Activated B cell treated with CpG ODN at 0.5 μM for 24 hours (primary cell): ENCODE measurements around the gene GANAB. TPM values are rescaled to one million over a fixed set of nuclear protein-coding genes. Genes with fewer than 3 reads are reported as not detected.
"Not testable (repeated sequence)": the region's sequence is repeated elsewhere in the genome, so short reads cannot be mapped to it uniquely, and the experiment has no call there.

Experiments used
- ATAC-seq: fragments of 200-7000 bp; cut with Tn5 transposase; one replicate; pipeline ENCODE4 v1.10.0; 2021; ENCODE audit warnings: low read depth, mild to moderate bottlenecking, moderate library complexity
- CTCF ChIA-PET: fragments of 350-600 bp; sonication (Branson Sonifier 250); formaldehyde crosslinking; loops from one replicate; lab custom pipeline; 2021; ENCODE audit warnings: antibody characterized with exemption; lab: Charles Lee
- POLR2A ChIA-PET: fragments of 350-600 bp; sonication (Branson Sonifier 250); formaldehyde crosslinking; loops from one replicate; lab custom pipeline; 2021; ENCODE audit warnings: antibody characterized with exemption; lab: Charles Lee
- DNase-seq: peaks from one replicate; pipeline ENCODE4 v3.0.0; 2022
- H3K27ac Mint-ChIP-seq: one replicate; pipeline ENCODE4 v1.8.0; 2020; ENCODE audit warnings: mixed read lengths
- H3K27me3 Mint-ChIP-seq: one replicate; pipeline ENCODE4 v1.8.0; 2021; ENCODE audit warnings: mixed read lengths
- H3K36me3 Mint-ChIP-seq: one replicate; pipeline ENCODE4 v1.8.0; 2021; ENCODE audit warnings: low read depth, mixed read lengths
- H3K4me1 Mint-ChIP-seq: one replicate; pipeline ENCODE4 v1.8.0; 2021; ENCODE audit warnings: mixed read lengths
- H3K4me3 Mint-ChIP-seq: one replicate; pipeline ENCODE4 v1.8.0; 2020; ENCODE audit warnings: mild to moderate bottlenecking, mixed read lengths
- H3K9me3 Mint-ChIP-seq: one replicate; pipeline ENCODE4 v1.8.0; 2020; ENCODE audit warnings: mixed read lengths
- intact Hi-C: fragments of 100-400 bp; cut with micrococcal nuclease; formaldehyde crosslinking; loops from one replicate; pipeline ENCODE4 v1.15.1; 2024
- total RNA-seq: library from RNA; stranded (reverse); gene quantifications from 2 replicates; pipeline ENCODE4 v1.2.3, GENCODE V29; 2022
- TF ChIP-seq, protein P1 (sequence below): fragments of 200-600 bp; IDR thresholded peaks from one replicate; pipeline ENCODE4 v1.8.0; 2022; ENCODE audit warnings: antibody characterized with exemption, mild to moderate bottlenecking

Gene GANAB
- total RNA-seq, 1 donor from 2014 or later, result 187 TPM

- DNase-seq, result no peak
- no peak for ATAC-seq
Observed at GRCh38 chr11:62652161-62653006, 6.0 kb upstream of the GANAB start.

DNA sequence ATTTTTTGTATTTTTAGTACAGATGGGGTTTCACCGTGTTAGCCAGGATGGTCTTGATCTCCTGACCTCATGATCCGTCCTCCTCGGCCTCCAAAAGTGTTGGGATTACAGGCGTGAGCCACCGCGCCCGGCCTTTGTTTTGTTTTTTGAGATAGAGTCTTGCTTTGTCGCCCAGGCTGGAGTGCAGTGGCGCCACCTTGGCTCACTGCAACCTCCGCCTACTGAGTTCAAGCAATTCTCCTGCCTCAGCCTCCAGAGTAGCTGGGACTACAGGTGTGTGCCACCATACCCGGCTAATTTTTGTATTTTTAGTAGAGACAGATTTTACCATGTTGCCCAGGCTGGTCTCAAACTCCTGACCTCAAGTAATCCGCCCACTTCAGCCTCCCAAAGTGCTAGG, 3.9 kb upstream of the GANAB start:
- POLR2A ChIA-PET, result interaction anchor here (0.5 to 8.6 kb wide), 4 partner anchors 19 to 76 kb away, joined by 3 to 400 read pairs (median 14); partner anchors contain the start of genes C11orf98, CSKMT, LBHD1 and MTA2
- H3K4me3 Mint-ChIP-seq, H3K27me3 Mint-ChIP-seq, H3K27ac Mint-ChIP-seq, H3K9me3 Mint-ChIP-seq, CTCF ChIA-PET, ATAC-seq, intact Hi-C loops, DNase-seq: not testable (repeated sequence)
- Mint-ChIP-seq H3K4me1 (peaks cover 41% of the 10 kb centered on the region), H3K36me3 (peaks cover 29% of the 10 kb centered on the region)

More at GRCh38 chr11:62652161-62653006, 6.0 kb upstream of the GANAB start:
- H3K27me3 Mint-ChIP-seq, result no peaks in the 10 kb centered on the region
- ChIA-PET POLR2A (interaction anchor here (0.6 to 8.6 kb wide), 36 partner anchors 8 to 229 kb away, joined by 3 to 400 read pairs (median 7); partner anchors contain the start of genes B3GAT3, BSCL2, C11orf98 and CSKMT), CTCF (interaction anchor here (0.6 to 1.4 kb wide), 3 partner anchors 12 to 116 kb away, joined by 3 to 7 read pairs (median 4); partner anchors contain the start of genes C11orf98, CSKMT and TUT1)
- peaks cover 28% of the 10 kb centered on the region for H3K4me1 Mint-ChIP-seq
- peak overlapping the region; percentile 90 for H3K4me3 Mint-ChIP-seq
- TF ChIP-seq, protein P1, sequence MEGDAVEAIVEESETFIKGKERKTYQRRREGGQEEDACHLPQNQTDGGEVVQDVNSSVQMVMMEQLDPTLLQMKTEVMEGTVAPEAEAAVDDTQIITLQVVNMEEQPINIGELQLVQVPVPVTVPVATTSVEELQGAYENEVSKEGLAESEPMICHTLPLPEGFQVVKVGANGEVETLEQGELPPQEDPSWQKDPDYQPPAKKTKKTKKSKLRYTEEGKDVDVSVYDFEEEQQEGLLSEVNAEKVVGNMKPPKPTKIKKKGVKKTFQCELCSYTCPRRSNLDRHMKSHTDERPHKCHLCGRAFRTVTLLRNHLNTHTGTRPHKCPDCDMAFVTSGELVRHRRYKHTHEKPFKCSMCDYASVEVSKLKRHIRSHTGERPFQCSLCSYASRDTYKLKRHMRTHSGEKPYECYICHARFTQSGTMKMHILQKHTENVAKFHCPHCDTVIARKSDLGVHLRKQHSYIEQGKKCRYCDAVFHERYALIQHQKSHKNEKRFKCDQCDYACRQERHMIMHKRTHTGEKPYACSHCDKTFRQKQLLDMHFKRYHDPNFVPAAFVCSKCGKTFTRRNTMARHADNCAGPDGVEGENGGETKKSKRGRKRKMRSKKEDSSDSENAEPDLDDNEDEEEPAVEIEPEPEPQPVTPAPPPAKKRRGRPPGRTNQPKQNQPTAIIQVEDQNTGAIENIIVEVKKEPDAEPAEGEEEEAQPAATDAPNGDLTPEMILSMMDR, result no peak
- intact Hi-C loops, result loop anchor here (1.0 to 2.0 kb wide), 7 partner anchors 13 to 74 kb away; partner anchors contain the start of genes C11orf98, CSKMT, EML3 and HNRNPUL2
- H3K27ac Mint-ChIP-seq, result peak overlapping the region; percentile 90
- no peaks in the 10 kb centered on the region for H3K9me3 Mint-ChIP-seq
- H3K36me3 Mint-ChIP-seq, result peaks cover 25% of the 10 kb centered on the region

DNA sequence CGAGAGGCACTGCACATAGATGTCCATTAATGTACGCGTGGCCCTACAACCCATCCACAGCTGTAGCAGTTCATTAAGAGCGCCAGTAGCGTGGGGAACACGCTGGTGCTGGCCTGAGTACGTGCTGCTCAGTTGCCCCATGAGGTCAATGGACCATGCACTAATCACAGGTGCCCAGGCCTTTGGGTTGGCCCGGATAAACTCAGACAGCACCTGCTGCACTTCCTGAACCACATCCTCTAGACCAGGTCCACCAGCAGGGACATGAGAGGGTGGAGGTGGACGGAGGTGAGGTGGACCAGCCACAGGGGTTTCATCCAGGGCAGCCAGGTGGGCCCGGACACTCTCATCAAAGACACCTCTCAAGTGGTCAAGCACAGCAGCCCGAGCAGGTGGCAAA, 3.1 kb upstream of the GANAB start:
- Mint-ChIP-seq H3K27me3 (no peaks in the 10 kb centered on the region), H3K36me3 (peaks cover 30% of the 10 kb centered on the region), H3K27ac (no peak overlapping the region), H3K4me3 (no peak overlapping the region), H3K9me3 (no peaks in the 10 kb centered on the region), H3K4me1 (peaks cover 48% of the 10 kb centered on the region)
- POLR2A ChIA-PET, result interaction anchor here (0.5 to 5.8 kb wide), 5 partner anchors 16 to 176 kb away, joined by 4 to 130 read pairs (median 12); partner anchors contain the start of genes C11orf98, CSKMT, LBHD1 and TUT1
- ATAC-seq (no peak), DNase-seq (no peak)
- CTCF ChIA-PET, result interaction anchor here (1.2 kb wide), 1 partner anchor 25 kb away, joined by 3 read pairs; no protein-coding TSS in a partner anchor
- TF ChIP-seq, protein P1, result no peak
- intact Hi-C loops, result no loop called here

GRCh38 chr11:62648967-62649364, 2.6 kb upstream of the GANAB start:
- H3K4me1 Mint-ChIP-seq, result peaks cover 46% of the 10 kb centered on the region
- TF ChIP-seq, protein P1, result no peak
- H3K27me3 Mint-ChIP-seq, result no peaks in the 10 kb centered on the region
- H3K36me3 Mint-ChIP-seq, result peaks cover 34% of the 10 kb centered on the region
- ChIA-PET POLR2A (interaction anchor here (0.5 to 5.8 kb wide), 6 partner anchors 16 to 183 kb away, joined by 3 to 130 read pairs (median 10); partner anchors contain the start of genes C11orf98, CSKMT, LBHD1 and STX5), CTCF (interaction anchor here (1.2 kb wide), 1 partner anchor 26 kb away, joined by 3 read pairs; no protein-coding TSS in a partner anchor)
- H3K27ac Mint-ChIP-seq, result no peak overlapping the region
- no peaks in the 10 kb centered on the region for H3K9me3 Mint-ChIP-seq
- ATAC-seq (no peak), DNase-seq (no peak)
- H3K4me3 Mint-ChIP-seq, result no peak overlapping the region
- intact Hi-C loops, result no loop called here

GRCh38 chr11:62648185-62648966, 2.0 kb upstream of the GANAB start:
- ChIA-PET CTCF (interaction anchor here (1.2 kb wide), 1 partner anchor 27 kb away, joined by 3 read pairs; no protein-coding TSS in a partner anchor), POLR2A (interaction anchor here (0.6 to 5.8 kb wide), 8 partner anchors 10 to 203 kb away, joined by 3 to 130 read pairs (median 9); partner anchors contain the start of genes C11orf98, CSKMT, LBHD1 and STX5)
- no peaks in the 10 kb centered on the region for H3K9me3 Mint-ChIP-seq
- H3K27me3 Mint-ChIP-seq, result no peaks in the 10 kb centered on the region
- peaks cover 43% of the 10 kb centered on the region for H3K4me1 Mint-ChIP-seq
- DNase-seq (no peak), ATAC-seq (no peak)
- TF ChIP-seq, protein P1, result no peak
- intact Hi-C loops, result no loop called here
- H3K4me3 Mint-ChIP-seq, result no peak overlapping the region
- no peak overlapping the region for H3K27ac Mint-ChIP-seq
- peaks cover 34% of the 10 kb centered on the region for H3K36me3 Mint-ChIP-seq
